Thoracic aorta (tissue), 2 donors: Measurements from ENCODE around the gene ODAD3. TPM values are rescaled to one million over a fixed set of nuclear protein-coding genes. Genes with fewer than 3 reads are reported as not detected.
"Not testable (repeated sequence)": the region's sequence is repeated elsewhere in the genome, so short reads cannot be mapped to it uniquely, and the experiment has no call there.

Experiments used
- ATAC-seq: fragments of 150-250 bp; one replicate; pipeline ENCODE4 v1.8.0; 2017; ENCODE audit warnings: low read depth; ENCODE audit not compliant: insufficient number of reproducible peaks, low FRiP score
- DNase-seq: peaks from one replicate; pipeline ENCODE4 v3.0.0-alpha.2; 2020; ENCODE audit warnings: low spot score
- H3K27ac ChIP-seq, 2 donors: fragments of 200-600 bp; sonication (generic); 1 replicate in 1 of 2; 2 replicates in 1 of 2; pipeline ENCODE4 v1.5.1; 2016; ENCODE audit warnings: mild to moderate bottlenecking in 2 of 2, moderate library complexity in 2 of 2
- H3K27me3 ChIP-seq: fragments of 200-600 bp; sonication (generic); replicated peaks from 2 replicates; pipeline ENCODE4 v1.6.0; 2016; ENCODE audit warnings: mild to moderate bottlenecking; ENCODE audit not compliant: insufficient read depth
- H3K36me3 ChIP-seq: fragments of 200-600 bp; sonication (generic); one replicate; pipeline ENCODE4 v1.5.1; 2016
- H3K4me1 ChIP-seq, 2 donors: fragments of 200-600 bp; sonication (generic); 1 replicate in 1 of 2; 2 replicates in 1 of 2; pipeline versions ENCODE4 v1.5.1 to v1.6.0; 2016; ENCODE audit warnings: low read depth in 2 of 2, mild to moderate bottlenecking in 1 of 2; ENCODE audit not compliant: control insufficient read depth in 1 of 2
- H3K4me3 ChIP-seq: fragments of 200-600 bp; sonication (generic); 2 replicates; pipeline ENCODE4 v1.5.1; 2016; ENCODE audit warnings: mild to moderate bottlenecking
- H3K9me3 ChIP-seq: fragments of 200-600 bp; sonication (generic); 2 replicates; pipeline ENCODE4 v1.5.1; 2016
- CTCF ChIP-seq: fragments of 200-600 bp; sonication (generic); IDR thresholded peaks from one replicate; pipeline ENCODE4 v1.5.1; 2019; ENCODE audit warnings: antibody characterized with exemption
- total RNA-seq, 2 donors: library from RNA; depleted of rRNA; stranded (reverse); fragments of >200 nt; gene quantifications; one replicate each; pipeline versions ENCODE4 v1.1.0 to v1.2.3, GENCODE V29; 2016

ODAD3 gene
- total RNA-seq, 2 donors from 2014 or later: 0.35 to 2.0 TPM

DNA sequence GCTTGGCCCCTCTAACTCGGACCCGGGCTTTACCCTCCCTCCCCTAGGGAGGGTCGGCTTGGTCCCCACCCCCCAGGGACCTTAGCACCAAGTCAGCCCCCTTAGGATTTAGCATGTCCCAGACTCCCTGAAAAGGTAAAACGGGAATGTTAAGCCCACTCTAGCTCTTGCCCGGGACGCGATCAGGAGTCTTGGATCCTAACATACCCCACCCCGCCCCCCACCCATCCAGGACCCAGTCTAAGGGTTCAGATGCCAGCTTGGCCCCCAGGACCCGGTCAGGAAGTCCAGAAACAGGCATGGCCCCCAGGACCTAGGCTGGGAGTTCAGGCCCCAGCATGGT, 51.2 kb downstream of the ODAD3 start:
- H3K27ac ChIP-seq: no peak overlapping the region
- H3K4me3 ChIP-seq: peak overlapping the region; percentile 60
- no peaks in the 10 kb centered on the region for H3K27me3 ChIP-seq
- no peak for DNase-seq
- no peaks in the 10 kb centered on the region for H3K36me3 ChIP-seq
- no peak for TF ChIP-seq CTCF
- H3K9me3 ChIP-seq: no peaks in the 10 kb centered on the region
- peaks cover 8 to 47% of the 10 kb centered on the region in 2 donors for H3K4me1 ChIP-seq
- ATAC-seq: no peak

DNA sequence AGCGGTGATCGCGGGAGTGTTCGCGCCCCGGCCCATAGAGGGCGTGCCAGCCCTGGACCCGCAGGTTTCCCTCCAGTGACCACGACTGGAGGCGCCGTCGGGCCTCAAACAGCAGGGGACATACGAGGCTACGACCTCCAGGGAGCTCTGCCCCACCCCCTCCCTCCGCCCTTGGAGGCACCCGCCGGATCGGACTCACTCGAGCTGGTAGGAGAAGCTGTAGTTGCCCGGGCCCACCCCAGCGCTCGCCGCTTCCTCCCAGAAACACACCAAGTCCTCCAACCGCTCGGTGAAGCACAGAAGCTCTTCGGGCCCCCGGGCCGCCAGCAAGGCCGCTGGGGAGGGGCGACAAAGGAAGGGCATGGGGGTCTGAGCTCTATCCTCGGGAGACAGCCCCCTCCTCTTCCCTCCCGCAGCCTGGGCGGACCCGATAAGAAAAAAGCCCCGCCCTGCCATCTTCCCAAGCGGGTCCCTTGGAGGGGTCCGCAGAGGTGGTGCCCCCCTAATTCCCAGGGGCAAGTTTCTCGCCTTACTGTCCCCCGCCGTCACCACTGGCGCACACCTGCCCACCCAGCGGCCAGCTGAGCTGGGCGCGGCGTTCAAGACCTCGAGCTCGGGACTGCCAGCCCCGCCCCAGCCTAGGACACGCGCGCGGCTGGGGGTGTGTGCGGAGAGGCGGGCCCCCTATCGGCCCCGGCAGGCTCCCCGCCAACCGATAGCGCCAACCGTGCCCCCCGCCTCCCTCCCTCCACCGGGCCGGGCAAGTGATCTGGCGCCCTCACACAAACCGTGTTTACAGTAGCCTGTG, 51.8 kb downstream of the ODAD3 start:
- peak; percentile 40 for TF ChIP-seq CTCF
- peak overlapping the region in 1 of 2 donors; percentile 27 for H3K27ac ChIP-seq
- H3K9me3 ChIP-seq: no peaks in the 10 kb centered on the region
- peaks cover 11 to 53% of the 10 kb centered on the region in 2 donors for H3K4me1 ChIP-seq
- no peaks in the 10 kb centered on the region for H3K36me3 ChIP-seq
- ATAC-seq: no peak
- H3K4me3 ChIP-seq: peak overlapping the region; percentile 60
- H3K27me3 ChIP-seq: no peaks in the 10 kb centered on the region
- no peak for DNase-seq

DNA sequence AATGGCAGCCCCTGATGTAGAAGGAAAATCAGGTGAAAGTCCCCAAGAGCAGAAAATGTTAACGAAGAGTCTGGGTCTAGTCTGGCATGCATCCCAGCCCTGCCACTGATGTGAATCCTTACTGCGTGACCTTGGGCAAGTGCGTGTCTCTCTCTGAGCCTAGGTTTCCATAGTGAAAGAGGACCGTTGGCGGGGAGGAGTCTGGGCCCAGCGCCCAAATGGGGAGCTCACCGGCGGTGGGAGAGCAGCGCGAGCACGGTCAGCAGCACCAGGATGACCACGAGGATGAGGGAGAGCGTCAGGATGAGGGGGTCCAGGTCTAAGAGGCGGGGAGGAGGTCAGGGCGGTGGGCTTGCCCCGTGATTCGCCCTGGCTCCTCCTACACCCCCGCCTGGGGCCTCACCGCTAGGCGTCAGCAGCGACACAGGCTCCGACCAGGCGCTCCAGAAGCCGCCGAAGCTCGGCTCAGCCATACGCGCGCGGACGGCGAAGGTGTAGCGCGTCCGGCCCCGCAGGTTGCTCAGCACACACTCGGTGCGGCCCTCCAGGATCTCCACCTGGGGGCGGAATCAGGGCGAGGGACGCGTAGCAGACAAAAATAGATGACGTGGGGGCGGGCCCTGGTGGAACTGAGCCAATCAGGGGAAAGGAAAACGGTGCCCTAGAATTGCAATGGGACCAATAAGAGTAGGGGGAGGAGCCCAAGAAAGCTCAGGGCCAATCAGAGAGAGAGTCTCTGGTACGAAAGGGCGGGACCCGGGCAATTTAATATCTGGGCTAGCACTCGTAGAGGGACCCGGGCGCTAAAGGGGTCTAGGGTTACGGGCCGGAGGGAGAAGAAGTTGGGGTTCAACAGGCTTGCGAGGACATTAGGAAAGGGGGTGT, 54.0 kb downstream of the ODAD3 start:
- Histone ChIP-seq H3K36me3 (no peaks in the 10 kb centered on the region), H3K27ac (peak overlapping the region; percentile 55 to 56), H3K9me3 (no peaks in the 10 kb centered on the region), H3K27me3 (no peaks in the 10 kb centered on the region), H3K4me3 (peak overlapping the region; percentile 75), H3K4me1 (peaks cover 19 to 74% of the 10 kb centered on the region in 2 donors)
- ATAC-seq (peak; percentile 86), DNase-seq (peak; percentile 88)
- TF ChIP-seq CTCF: peak; percentile 64

DNA sequence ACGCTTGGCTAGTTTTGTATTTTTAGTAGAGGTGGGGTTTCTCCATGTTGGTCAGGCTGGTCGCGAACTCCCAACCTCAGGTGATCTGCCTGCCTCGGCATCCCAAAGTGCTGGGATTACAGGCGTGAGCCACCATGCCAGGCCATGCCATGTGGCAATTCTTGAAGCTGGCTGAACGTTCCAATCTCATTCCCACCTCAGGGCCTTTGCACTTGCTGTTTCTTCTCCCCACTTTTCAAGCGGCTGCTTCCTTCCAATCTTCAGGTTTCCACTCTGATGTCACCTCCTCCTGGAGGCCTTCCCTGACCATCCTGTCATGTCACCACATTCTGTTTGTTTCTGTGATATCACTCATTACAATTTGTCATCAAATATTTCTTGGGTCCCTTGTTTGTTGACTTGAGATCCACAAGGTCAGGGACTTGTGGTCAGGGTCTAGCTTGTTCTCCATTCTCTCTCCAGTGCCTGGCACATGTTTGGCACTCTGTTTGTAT, 55.0 kb downstream of the ODAD3 start:
- Histone ChIP-seq H3K27ac (no peak overlapping the region), H3K36me3 (no peaks in the 10 kb centered on the region), H3K4me3 (no peak overlapping the region), H3K9me3 (no peaks in the 10 kb centered on the region), H3K4me1 (peaks cover 23 to 80% of the 10 kb centered on the region in 2 donors), H3K27me3 (no peaks in the 10 kb centered on the region)
- DNase-seq (no peak), ATAC-seq (no peak)
- no peak for TF ChIP-seq CTCF

DNA sequence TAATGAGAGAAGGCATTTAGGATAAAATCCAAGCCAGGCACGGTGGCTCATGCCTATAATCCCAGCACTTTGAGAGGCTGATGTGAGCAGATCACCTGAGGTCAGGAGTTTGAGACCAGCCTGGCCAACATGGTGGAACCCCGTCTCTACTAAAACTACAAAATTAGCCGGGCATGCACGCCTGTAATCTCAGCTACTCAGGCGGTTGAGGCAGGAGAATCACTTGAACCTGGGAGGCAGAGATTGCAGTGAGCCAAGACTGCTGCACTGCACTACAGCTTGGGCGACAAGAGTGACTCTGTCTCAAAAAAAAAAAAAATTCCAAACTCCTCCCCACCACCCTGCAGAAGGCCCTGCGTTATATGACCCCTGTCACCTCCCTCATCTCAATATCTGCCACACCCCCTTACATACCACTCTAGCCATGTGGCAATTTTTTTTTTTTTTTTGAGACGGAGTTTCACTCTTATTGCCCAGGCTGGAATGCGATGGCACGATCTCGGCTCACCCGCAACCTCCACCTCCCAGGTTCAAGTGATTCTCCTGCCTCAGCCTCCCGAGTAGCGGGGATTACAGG, 55.6 kb downstream of the ODAD3 start:
- H3K36me3 ChIP-seq, DNase-seq, H3K9me3 ChIP-seq, H3K27ac ChIP-seq, H3K4me3 ChIP-seq, ATAC-seq, H3K27me3 ChIP-seq: not testable (repeated sequence)
- peaks cover 23 to 80% of the 10 kb centered on the region in 2 donors for H3K4me1 ChIP-seq
